ENCODE data around the gene TRABD2A. TPM values are rescaled to one million over a fixed set of nuclear protein-coding genes. Genes with fewer than 3 reads are reported as not detected.

Gene TRABD2A
- total RNA-seq, 3 donors from 2014 or later (not counting 1 experiment from before 2014, with no cell fraction given): 1.4 to 6.3 (median 6.3) TPM

DNA sequence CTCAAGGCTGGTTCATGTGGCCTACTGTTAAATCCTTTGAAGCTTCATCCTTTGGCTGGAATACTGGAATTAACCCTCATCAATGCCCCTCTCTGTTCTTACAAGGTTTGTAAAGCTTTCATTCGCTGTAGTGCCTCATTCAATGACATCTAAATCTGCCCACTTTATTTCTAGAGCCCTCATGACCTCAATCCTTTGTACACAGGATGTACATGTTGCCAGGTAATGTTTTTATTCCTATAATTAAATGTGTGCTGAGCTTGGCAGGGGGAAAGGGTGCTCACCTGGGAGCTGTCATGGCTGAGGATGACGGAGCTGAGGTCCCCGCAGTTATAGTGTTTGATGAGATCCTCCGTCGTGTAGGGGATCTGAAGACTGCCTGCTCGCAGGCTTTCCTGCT lies 39.3 kb downstream of the TRABD2A start:
- Histone ChIP-seq H3K9me3 (ENCODE audit: control insufficient read depth, insufficient read depth, low read length) (no peaks in the 10 kb centered on the region), H3K4me1 (ENCODE audit: control insufficient read depth, insufficient read depth, low read length) (peaks cover 54% of the 10 kb centered on the region), H3K27me3 (ENCODE audit: control insufficient read depth, insufficient read depth, low read length) (no peaks in the 10 kb centered on the region), H3K4me3 (ENCODE audit: low read length) (no peak overlapping the region), H3K27ac (ENCODE audit: low read length) (peak overlapping the region; percentile 7), H3K36me3 (ENCODE audit: control insufficient read depth, insufficient read depth, low read length) (no peaks in the 10 kb centered on the region)
- 91% methylated on average over 6 of the region's 6 CpGs for WGBS (ENCODE audit: insufficient coverage)
- Mint-ChIP-seq H3K9me3 (peaks cover 2% of the 10 kb centered on the region in 2 donors), H3K36me3 (peaks cover 3% of the 10 kb centered on the region), H3K4me3 (no peak overlapping the region), H3K27ac (no peak overlapping the region), H3K4me1 (peaks cover 32 to 39% of the 10 kb centered on the region in 2 donors), H3K27me3 (ENCODE audit: low read depth in 2 of 2) (no peaks in the 10 kb centered on the region)
- DNase-seq (peak in 1 of 2 donors; percentile 60), ATAC-seq (no peak)
- TF ChIP-seq, protein P1, sequence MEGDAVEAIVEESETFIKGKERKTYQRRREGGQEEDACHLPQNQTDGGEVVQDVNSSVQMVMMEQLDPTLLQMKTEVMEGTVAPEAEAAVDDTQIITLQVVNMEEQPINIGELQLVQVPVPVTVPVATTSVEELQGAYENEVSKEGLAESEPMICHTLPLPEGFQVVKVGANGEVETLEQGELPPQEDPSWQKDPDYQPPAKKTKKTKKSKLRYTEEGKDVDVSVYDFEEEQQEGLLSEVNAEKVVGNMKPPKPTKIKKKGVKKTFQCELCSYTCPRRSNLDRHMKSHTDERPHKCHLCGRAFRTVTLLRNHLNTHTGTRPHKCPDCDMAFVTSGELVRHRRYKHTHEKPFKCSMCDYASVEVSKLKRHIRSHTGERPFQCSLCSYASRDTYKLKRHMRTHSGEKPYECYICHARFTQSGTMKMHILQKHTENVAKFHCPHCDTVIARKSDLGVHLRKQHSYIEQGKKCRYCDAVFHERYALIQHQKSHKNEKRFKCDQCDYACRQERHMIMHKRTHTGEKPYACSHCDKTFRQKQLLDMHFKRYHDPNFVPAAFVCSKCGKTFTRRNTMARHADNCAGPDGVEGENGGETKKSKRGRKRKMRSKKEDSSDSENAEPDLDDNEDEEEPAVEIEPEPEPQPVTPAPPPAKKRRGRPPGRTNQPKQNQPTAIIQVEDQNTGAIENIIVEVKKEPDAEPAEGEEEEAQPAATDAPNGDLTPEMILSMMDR (IDR thresholded peaks at IDR 0.05): no peak
- intact Hi-C loops (cut with micrococcal nuclease): no loop called here

DNA sequence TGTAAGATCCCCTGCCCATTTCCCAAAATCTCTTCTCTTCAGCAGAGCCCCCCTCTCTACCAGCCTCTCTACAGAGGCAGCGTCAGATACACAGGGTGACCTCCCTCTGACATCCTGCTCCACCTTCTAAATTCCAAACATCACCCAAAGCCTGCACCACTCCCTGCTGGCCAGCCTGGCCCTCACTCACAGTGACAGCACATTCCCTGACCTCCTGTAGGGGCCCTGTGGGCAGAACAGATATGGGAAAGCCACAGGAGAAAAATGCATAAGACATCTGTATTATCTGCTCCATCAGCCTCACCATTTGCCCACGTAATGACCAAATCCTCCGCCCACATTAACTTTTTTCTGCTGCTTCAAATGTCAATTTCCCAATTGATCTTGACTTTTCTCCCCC lies 40.6 kb downstream of the TRABD2A start:
- H3K4me1 Mint-ChIP-seq: peaks cover 20 to 26% of the 10 kb centered on the region in 2 donors
- TF ChIP-seq, protein P1 (IDR thresholded peaks at IDR 0.05): no peak

DNA sequence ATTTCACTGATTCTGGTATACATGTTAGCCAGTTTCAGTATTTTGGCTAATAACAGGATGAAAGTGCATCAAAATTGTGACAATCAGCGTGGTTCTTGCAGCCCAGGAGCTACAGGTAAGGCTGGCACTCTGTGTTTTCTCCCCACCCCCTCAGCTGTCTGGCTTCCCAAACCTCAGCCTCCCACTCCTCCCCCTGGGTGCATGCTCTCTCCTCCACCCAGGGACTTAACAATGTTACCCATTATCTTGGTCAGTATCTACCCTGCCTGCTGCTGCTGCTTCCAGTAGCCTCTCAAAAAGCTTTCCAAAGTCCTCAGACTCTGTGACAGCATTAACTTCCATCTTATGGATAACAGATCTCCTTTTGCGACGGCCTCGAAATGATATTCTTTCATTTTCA lies 41.0 kb downstream of the TRABD2A start:
- Histone ChIP-seq H3K4me3 (ENCODE audit: low read length) (no peak overlapping the region), H3K36me3 (ENCODE audit: control insufficient read depth, insufficient read depth, low read length) (no peaks in the 10 kb centered on the region), H3K27me3 (ENCODE audit: control insufficient read depth, insufficient read depth, low read length) (no peaks in the 10 kb centered on the region), H3K4me1 (ENCODE audit: control insufficient read depth, insufficient read depth, low read length) (peaks cover 38% of the 10 kb centered on the region), H3K27ac (ENCODE audit: low read length) (no peak overlapping the region), H3K9me3 (ENCODE audit: control insufficient read depth, insufficient read depth, low read length) (peaks cover 7% of the 10 kb centered on the region)
- H3K27me3 Mint-ChIP-seq (ENCODE audit: low read depth in 2 of 2): no peaks in the 10 kb centered on the region
- H3K4me3 Mint-ChIP-seq: no peak overlapping the region
- TF ChIP-seq, protein P1 (IDR thresholded peaks at IDR 0.05): no peak
- H3K4me1 Mint-ChIP-seq: peaks cover 18 to 24% of the 10 kb centered on the region in 2 donors
- intact Hi-C loops (cut with micrococcal nuclease): no loop called here
- H3K27ac Mint-ChIP-seq: no peak overlapping the region
- DNase-seq: peak in 1 of 2 donors; percentile 37
- peaks cover 10% of the 10 kb centered on the region for H3K36me3 Mint-ChIP-seq
- H3K9me3 Mint-ChIP-seq: peaks cover 2 to 3% of the 10 kb centered on the region in 2 donors
- WGBS (ENCODE audit: insufficient coverage): 86% methylated on average over 4 of the region's 4 CpGs
- no peak for ATAC-seq

More for the DNA sequence above, 40.6 kb downstream of the TRABD2A start:
- H3K36me3 ChIP-seq (ENCODE audit: control insufficient read depth, insufficient read depth, low read length): no peaks in the 10 kb centered on the region
- Mint-ChIP-seq H3K27me3 (ENCODE audit: low read depth in 2 of 2) (no peaks in the 10 kb centered on the region), H3K4me3 (no peak overlapping the region), H3K27ac (no peak overlapping the region), H3K36me3 (peaks cover 10% of the 10 kb centered on the region), H3K9me3 (peaks cover 2 to 3% of the 10 kb centered on the region in 2 donors)
- peaks cover 42% of the 10 kb centered on the region for H3K4me1 ChIP-seq (ENCODE audit: control insufficient read depth, insufficient read depth, low read length)
- ATAC-seq (no peak), DNase-seq (peak in 1 of 2 donors; percentile 34)
- H3K27me3 ChIP-seq (ENCODE audit: control insufficient read depth, insufficient read depth, low read length): no peaks in the 10 kb centered on the region
- H3K4me3 ChIP-seq (ENCODE audit: low read length): no peak overlapping the region
- 77% methylated on average over 3 of the region's 3 CpGs for WGBS (ENCODE audit: insufficient coverage)
- H3K27ac ChIP-seq (ENCODE audit: low read length): no peak overlapping the region
- peaks cover 5% of the 10 kb centered on the region for H3K9me3 ChIP-seq (ENCODE audit: control insufficient read depth, insufficient read depth, low read length)
- intact Hi-C loops (cut with micrococcal nuclease): no loop called here

All from natural killer cell (primary cell).